ENCODE measurements around the gene VPREB1.
"Not testable (repeated sequence)": the region's sequence is repeated elsewhere in the genome, so short reads cannot be mapped to it uniquely, and the experiment has no call there.

The VPREB1 gene

DNA sequence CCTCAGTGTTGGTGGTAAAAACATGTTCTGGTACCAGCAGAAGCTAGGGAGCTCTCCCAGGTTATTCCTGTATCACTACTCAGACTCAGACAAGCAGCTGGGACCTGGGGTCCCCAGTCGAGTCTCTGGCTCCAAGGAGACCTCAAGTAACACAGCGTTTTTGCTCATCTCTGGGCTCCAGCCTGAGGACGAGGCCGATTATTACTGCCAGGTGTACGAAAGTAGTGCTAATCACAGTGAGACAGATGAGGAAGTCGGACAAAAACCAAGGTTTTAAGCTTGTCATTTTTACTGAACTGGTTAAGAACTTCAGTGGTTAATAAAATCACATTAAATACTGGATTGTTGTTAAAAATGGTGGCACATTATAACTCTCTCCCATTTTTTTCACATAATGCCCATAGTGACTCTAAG, 42.6 kb upstream of the VPREB1 start:
- no peaks in the 10 kb centered on the region for H3K79me1 ChIP-seq (ENCODE audit: low read length)
- no peaks in the 10 kb centered on the region for H3K36me3 ChIP-seq (ENCODE audit: control insufficient read depth, insufficient read depth, low read length)
- no peak overlapping the region for H3K9ac ChIP-seq (ENCODE audit: low read length)
- H3K4me1 ChIP-seq (ENCODE audit: control insufficient read depth, low read depth, low read length), result no peaks in the 10 kb centered on the region
- H3K27ac ChIP-seq (ENCODE audit: low read depth, low read length), result no peak overlapping the region
- H4K5ac ChIP-seq (ENCODE audit: low read length), result no peak overlapping the region
- no peak overlapping the region for H4K8ac ChIP-seq (ENCODE audit: low read depth, low read length)
- H3K79me2 ChIP-seq (ENCODE audit: control insufficient read depth, insufficient read depth, low read length), result no peaks in the 10 kb centered on the region
- H3K56ac ChIP-seq (ENCODE audit: low read length), result no peak overlapping the region
- no peak overlapping the region for H3K23ac ChIP-seq (ENCODE audit: low read length)
- H3K4me2 ChIP-seq (ENCODE audit: low read length), result no peak overlapping the region
- H3K4me3 ChIP-seq (ENCODE audit: low read length), result no peak overlapping the region
- no peak overlapping the region for H2BK15ac ChIP-seq (replicated peaks; ENCODE audit: low read depth)
- whole genome bisulfite sequencing (ENCODE audit: extremely low coverage, insufficient coverage, low lambda C conversion rate), result no CpG with 5 or more reads among the region's 6 CpGs
- H3K4ac ChIP-seq (ENCODE audit: low read depth, low read length), result no peak overlapping the region
- no peak overlapping the region for H2AK5ac ChIP-seq (ENCODE audit: low read length)
- no peak overlapping the region for H3K18ac ChIP-seq (ENCODE audit: low read length)
- no peak for DNase-seq
- H3K27me3 ChIP-seq (ENCODE audit: insufficient read depth, low read length, poor library complexity), result peaks cover 4% of the 10 kb centered on the region
- H2BK120ac ChIP-seq (ENCODE audit: low read depth, low read length), result no peak overlapping the region
- no peak overlapping the region for H2BK5ac ChIP-seq (ENCODE audit: low read length)

DNA sequence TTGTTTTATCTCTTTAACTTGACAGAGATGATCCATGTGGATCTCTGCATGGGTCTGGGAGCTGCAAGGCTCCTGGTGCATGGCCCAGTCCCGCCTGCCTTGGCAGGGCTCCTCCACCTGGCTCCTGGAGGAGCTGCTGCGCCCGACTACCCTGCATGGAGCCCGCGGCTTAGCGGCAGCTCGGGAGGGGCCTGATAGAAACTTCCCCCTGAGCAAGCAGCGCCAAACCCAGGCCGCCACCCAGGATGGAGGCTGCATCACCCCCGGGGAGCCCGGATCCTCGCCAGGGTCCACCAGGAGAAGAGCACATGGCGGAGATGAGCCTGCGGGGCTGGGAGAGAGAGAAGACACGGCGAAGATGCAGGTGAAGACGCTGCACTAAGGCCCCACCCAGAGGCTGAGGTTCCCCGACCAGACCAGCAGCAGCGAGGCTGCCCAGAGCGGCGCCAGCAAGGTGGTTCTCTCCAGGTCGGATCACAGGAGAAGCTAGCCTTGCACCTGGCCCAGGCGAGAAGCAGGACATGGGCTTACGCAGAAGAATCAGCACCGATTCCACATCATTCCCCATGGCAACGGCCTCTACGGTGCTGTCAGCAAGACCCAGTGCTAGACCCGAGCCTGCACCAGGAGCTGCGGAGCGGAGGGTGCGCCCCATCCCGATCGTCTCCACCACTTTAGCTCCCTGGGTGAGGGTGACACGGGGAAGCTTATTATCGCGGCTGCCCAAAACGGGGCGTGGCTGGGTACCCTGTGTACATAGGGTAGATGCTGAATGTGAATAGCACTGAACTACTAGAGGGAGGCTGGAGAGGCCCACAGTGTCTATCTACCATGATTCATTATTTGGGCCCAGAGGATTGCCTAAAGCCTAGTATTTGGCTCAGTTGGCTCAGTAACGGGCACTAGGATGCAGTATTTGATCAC, 41.3 kb upstream of the VPREB1 start:
- peaks cover 4% of the 10 kb centered on the region for H3K27me3 ChIP-seq (ENCODE audit: insufficient read depth, low read length, poor library complexity)
- H3K18ac ChIP-seq (ENCODE audit: low read length), result no peak overlapping the region
- H2AK5ac ChIP-seq (ENCODE audit: low read length), result no peak overlapping the region
- no CpG with 5 or more reads among the region's 39 CpGs for WGBS (ENCODE audit: extremely low coverage, insufficient coverage, low lambda C conversion rate)
- H3K23ac ChIP-seq (ENCODE audit: low read length), result no peak overlapping the region
- H4K5ac ChIP-seq (ENCODE audit: low read length), result no peak overlapping the region
- no peaks in the 10 kb centered on the region for H3K4me1 ChIP-seq (ENCODE audit: control insufficient read depth, low read depth, low read length)
- H2BK15ac ChIP-seq (replicated peaks; ENCODE audit: low read depth), result no peak overlapping the region
- H3K4ac ChIP-seq (ENCODE audit: low read depth, low read length), result no peak overlapping the region
- H3K79me1 ChIP-seq (ENCODE audit: low read length), result no peaks in the 10 kb centered on the region
- no peak for DNase-seq
- H3K4me2 ChIP-seq (ENCODE audit: low read length), result no peak overlapping the region
- H3K9ac ChIP-seq (ENCODE audit: low read length), result no peak overlapping the region
- no peak overlapping the region for H3K4me3 ChIP-seq (ENCODE audit: low read length)
- no peak overlapping the region for H2BK5ac ChIP-seq (ENCODE audit: low read length)
- no peak overlapping the region for H3K56ac ChIP-seq (ENCODE audit: low read length)
- no peak overlapping the region for H4K8ac ChIP-seq (ENCODE audit: low read depth, low read length)
- no peak overlapping the region for H2BK120ac ChIP-seq (ENCODE audit: low read depth, low read length)
- H3K79me2 ChIP-seq (ENCODE audit: control insufficient read depth, insufficient read depth, low read length), result no peaks in the 10 kb centered on the region
- no peak overlapping the region for H3K27ac ChIP-seq (ENCODE audit: low read depth, low read length)
- H3K36me3 ChIP-seq (ENCODE audit: control insufficient read depth, insufficient read depth, low read length), result no peaks in the 10 kb centered on the region

DNA sequence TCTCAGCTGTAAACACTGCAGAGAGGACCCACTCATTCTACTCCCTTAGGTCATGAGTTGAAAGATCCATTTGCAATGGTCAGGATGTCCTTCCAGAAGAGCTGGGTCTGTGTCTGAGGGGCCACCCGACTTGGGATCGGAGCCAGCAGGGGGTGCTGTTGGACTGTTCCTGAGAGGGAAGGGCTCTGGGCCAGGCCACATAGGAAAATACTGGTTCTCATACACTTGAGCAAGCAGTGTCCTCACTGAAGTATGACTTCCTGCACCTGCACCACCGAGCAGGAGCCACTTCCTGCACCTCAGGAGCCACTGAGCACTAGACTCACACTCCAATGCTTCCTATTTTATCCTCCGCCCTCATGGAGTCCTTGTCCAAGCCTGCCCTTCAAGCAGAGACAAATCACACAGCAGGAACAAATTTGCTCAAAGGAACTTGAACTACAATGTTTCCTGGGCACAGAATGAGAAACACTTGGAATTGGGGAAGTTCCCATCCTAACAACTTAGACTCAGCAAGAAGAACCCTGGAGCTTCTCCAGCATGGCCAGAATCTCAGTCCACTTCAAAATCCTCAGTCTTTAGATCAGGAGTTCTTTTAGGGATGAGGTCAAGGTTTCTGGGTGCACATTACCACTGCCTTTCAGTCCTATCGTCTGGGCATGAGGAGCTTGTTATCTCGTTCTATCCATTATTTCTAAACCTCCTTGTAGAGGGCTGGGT, 36.6 kb upstream of the VPREB1 start:
- Histone ChIP-seq H3K9ac (ENCODE audit: low read length) (no peak overlapping the region), H3K4me1 (ENCODE audit: control insufficient read depth, low read depth, low read length) (no peaks in the 10 kb centered on the region), H3K18ac (ENCODE audit: low read length) (no peak overlapping the region), H3K36me3 (ENCODE audit: control insufficient read depth, insufficient read depth, low read length) (no peaks in the 10 kb centered on the region), H3K4me3 (ENCODE audit: low read length) (no peak overlapping the region), H3K79me2 (ENCODE audit: control insufficient read depth, insufficient read depth, low read length) (no peaks in the 10 kb centered on the region), H2AK5ac (ENCODE audit: low read length) (no peak overlapping the region), H3K4ac (ENCODE audit: low read depth, low read length) (no peak overlapping the region), H2BK15ac (replicated peaks; ENCODE audit: low read depth) (no peak overlapping the region), H2BK5ac (ENCODE audit: low read length) (no peak overlapping the region), H4K8ac (ENCODE audit: low read depth, low read length) (no peak overlapping the region), H3K56ac (ENCODE audit: low read length) (no peak overlapping the region), H3K27ac (ENCODE audit: low read depth, low read length) (no peak overlapping the region), H3K4me2 (ENCODE audit: low read length) (no peak overlapping the region), H3K27me3 (ENCODE audit: insufficient read depth, low read length, poor library complexity) (peaks cover 4% of the 10 kb centered on the region), H3K79me1 (ENCODE audit: low read length) (no peaks in the 10 kb centered on the region), H3K23ac (ENCODE audit: low read length) (no peak overlapping the region), H4K5ac (ENCODE audit: low read length) (no peak overlapping the region), H2BK120ac (ENCODE audit: low read depth, low read length) (no peak overlapping the region)
- peak; percentile 74 for DNase-seq
- WGBS (ENCODE audit: extremely low coverage, insufficient coverage, low lambda C conversion rate), result no CpG with 5 or more reads among the region's 6 CpGs

DNA sequence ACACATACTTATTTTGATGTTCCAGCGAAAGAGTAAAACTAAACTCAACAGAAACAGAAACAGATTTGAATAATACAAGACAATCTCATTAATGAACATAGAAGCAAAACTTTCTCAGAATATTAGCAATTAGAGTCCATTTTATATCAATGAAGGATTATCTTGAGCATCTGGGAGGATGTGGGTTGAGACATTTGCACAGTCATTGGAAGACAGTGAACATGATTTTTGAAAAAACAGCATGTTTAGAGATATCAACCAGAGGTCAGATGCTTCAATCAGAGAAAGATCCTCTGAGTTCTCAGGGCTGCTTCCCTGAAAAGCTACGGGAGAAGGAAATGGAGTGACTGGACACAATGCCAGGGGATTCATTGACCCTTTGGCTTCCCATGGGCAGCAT, 35.9 kb upstream of the VPREB1 start:
- no peaks in the 10 kb centered on the region for H3K36me3 ChIP-seq (ENCODE audit: control insufficient read depth, insufficient read depth, low read length)
- no CpG with 5 or more reads among the region's 2 CpGs for WGBS (ENCODE audit: extremely low coverage, insufficient coverage, low lambda C conversion rate)
- peaks cover 6% of the 10 kb centered on the region for H3K27me3 ChIP-seq (ENCODE audit: insufficient read depth, low read length, poor library complexity)
- H3K4ac ChIP-seq (ENCODE audit: low read depth, low read length), result no peak overlapping the region
- no peaks in the 10 kb centered on the region for H3K4me1 ChIP-seq (ENCODE audit: control insufficient read depth, low read depth, low read length)
- no peak overlapping the region for H2BK120ac ChIP-seq (ENCODE audit: low read depth, low read length)
- H3K9ac ChIP-seq (ENCODE audit: low read length), result no peak overlapping the region
- H3K56ac ChIP-seq (ENCODE audit: low read length), result no peak overlapping the region
- no peak overlapping the region for H3K23ac ChIP-seq (ENCODE audit: low read length)
- H3K79me2 ChIP-seq (ENCODE audit: control insufficient read depth, insufficient read depth, low read length), result no peaks in the 10 kb centered on the region
- no peak overlapping the region for H2BK15ac ChIP-seq (replicated peaks; ENCODE audit: low read depth)
- DNase-seq, result no peak
- no peak overlapping the region for H3K4me2 ChIP-seq (ENCODE audit: low read length)
- no peak overlapping the region for H3K4me3 ChIP-seq (ENCODE audit: low read length)
- no peak overlapping the region for H4K8ac ChIP-seq (ENCODE audit: low read depth, low read length)
- no peak overlapping the region for H3K27ac ChIP-seq (ENCODE audit: low read depth, low read length)
- no peak overlapping the region for H2AK5ac ChIP-seq (ENCODE audit: low read length)
- no peak overlapping the region for H3K18ac ChIP-seq (ENCODE audit: low read length)
- no peak overlapping the region for H4K5ac ChIP-seq (ENCODE audit: low read length)
- no peak overlapping the region for H2BK5ac ChIP-seq (ENCODE audit: low read length)
- H3K79me1 ChIP-seq (ENCODE audit: low read length), result no peaks in the 10 kb centered on the region

DNA sequence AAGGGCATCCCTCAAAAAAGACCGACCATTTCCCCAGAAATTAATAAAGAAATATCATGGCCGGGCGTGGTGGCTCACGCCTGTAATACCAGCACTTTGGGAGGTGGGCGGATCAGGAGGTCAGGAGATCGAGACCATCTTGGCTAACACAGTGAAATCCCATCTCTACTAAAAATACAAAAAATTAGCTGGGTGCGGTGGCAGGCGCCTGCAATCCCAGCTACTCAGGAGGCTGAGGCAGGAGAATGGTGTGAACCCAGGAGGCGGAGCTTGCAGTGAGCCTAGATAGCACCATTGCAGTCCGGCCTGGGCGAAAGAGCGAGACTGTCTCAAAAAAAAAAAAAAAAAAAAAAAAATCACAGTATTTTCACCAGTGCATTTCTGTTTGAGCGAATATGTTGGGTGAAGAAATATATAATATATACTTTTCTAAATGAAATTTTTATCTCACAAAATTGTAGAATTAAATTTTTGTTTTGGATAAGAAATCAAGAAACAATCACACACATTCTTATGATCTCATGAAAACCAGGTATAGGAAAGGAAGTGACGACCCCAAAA, 35.4 kb upstream of the VPREB1 start:
- not testable (repeated sequence) for DNase-seq; H3K79me2 ChIP-seq (ENCODE audit: control insufficient read depth, insufficient read depth, low read length); H3K56ac ChIP-seq (ENCODE audit: low read length); H3K4me1 ChIP-seq (ENCODE audit: control insufficient read depth, low read depth, low read length); H2BK15ac ChIP-seq (replicated peaks; ENCODE audit: low read depth); H4K8ac ChIP-seq (ENCODE audit: low read depth, low read length); H2AK5ac ChIP-seq (ENCODE audit: low read length); H2BK5ac ChIP-seq (ENCODE audit: low read length); H3K23ac ChIP-seq (ENCODE audit: low read length); H3K4me3 ChIP-seq (ENCODE audit: low read length); H3K18ac ChIP-seq (ENCODE audit: low read length); H3K4me2 ChIP-seq (ENCODE audit: low read length); H3K79me1 ChIP-seq (ENCODE audit: low read length); H3K36me3 ChIP-seq (ENCODE audit: control insufficient read depth, insufficient read depth, low read length); H3K9ac ChIP-seq (ENCODE audit: low read length); H3K27me3 ChIP-seq (ENCODE audit: insufficient read depth, low read length, poor library complexity); H3K27ac ChIP-seq (ENCODE audit: low read depth, low read length); H3K4ac ChIP-seq (ENCODE audit: low read depth, low read length); H4K5ac ChIP-seq (ENCODE audit: low read length); H2BK120ac ChIP-seq (ENCODE audit: low read depth, low read length)
- WGBS (ENCODE audit: extremely low coverage, insufficient coverage, low lambda C conversion rate), result no CpG with 5 or more reads among the region's 14 CpGs
